Skin of body (tissue), 2 donors: ENCODE measurements around the gene MSANTD1. TPM values are rescaled to one million over a fixed set of nuclear protein-coding genes. Genes with fewer than 3 reads are reported as not detected.

Experiments used
- DNase-seq: peaks from one replicate; lab custom pipeline; 2025; lab: John Stamatoyannopoulos, UW
- total RNA-seq: library from RNA; depleted of rRNA; stranded (reverse); fragments of >200 nt; gene quantifications from one replicate; pipeline ENCODE4 v1.2.3, GENCODE V29; 2014

The MSANTD1 gene
- total RNA-seq, 1 donor from 2014 or later = 0.39 TPM

GRCh38 chr4:3215733-3216132 is 33.2 kb upstream of the MSANTD1 start:
- DNase-seq = no peak

DNA sequence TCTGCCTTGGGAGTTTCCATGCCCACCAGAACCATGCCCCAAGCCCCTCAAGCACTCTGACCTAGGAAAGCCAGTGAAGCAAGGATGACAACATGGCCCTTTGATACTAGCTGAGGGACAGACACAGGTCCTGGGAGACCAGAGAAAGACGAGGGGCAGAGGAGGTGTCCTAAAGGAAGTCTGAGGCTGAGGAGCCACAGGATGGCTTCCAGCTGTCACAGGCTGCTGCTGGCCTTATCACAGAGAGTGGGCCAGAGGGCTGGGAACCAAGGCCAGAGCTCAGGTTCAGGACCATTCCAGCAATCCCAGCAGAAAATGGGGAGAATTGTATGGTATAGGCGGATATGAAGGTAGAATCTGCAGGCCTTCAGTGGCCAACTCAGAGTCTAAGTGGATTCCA is 31.7 kb upstream of the MSANTD1 start:
- no peak for DNase-seq

GRCh38 chr4:3217771-3218170 is 31.2 kb upstream of the MSANTD1 start:
- DNase-seq = no peak

DNA sequence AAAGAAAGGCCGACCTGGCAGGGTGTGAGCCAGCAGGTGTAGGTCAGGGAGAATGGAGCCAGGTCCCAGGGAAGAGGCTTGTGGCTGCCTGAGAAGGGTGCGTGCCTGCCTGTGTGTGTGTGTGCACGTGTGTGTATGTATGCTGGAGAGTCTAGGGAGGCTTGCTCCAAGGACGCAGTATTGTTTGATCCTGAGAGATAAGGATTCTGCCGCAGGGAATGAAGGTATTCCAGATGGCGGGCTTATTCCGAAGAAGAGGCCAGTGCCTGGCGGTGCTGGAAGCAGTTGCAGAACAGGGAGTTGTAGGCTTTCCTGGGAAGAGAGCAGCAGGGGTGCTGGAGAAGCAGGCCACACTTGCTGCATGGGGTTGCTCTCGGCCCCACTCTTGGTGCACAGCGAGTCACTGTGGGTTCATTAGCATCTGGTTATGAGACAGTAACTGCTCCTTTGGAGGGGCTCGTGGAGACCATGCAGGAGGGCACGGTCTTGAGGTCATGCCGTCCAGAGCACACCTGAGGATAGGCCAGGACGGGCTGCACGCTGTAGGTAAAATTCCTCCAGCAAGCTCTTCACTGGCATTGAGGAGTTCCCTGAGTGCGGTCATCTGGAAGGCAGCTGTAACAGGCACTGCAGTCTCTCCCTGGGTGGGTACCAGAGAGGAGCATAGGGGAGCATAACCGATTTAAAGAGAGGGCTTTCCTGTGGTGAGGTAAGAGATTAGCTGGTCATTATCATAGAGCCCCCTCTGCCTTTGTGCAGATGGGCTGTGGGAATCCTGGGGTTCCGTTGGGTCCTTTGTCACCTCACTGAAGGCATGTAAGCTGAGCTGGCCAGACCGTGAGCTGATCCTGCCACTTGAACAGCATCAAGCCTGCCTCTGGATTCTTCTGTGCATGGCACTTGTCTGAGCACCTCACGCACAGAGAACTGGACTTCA is 29.9 kb upstream of the MSANTD1 start:
- DNase-seq = no peak

DNA sequence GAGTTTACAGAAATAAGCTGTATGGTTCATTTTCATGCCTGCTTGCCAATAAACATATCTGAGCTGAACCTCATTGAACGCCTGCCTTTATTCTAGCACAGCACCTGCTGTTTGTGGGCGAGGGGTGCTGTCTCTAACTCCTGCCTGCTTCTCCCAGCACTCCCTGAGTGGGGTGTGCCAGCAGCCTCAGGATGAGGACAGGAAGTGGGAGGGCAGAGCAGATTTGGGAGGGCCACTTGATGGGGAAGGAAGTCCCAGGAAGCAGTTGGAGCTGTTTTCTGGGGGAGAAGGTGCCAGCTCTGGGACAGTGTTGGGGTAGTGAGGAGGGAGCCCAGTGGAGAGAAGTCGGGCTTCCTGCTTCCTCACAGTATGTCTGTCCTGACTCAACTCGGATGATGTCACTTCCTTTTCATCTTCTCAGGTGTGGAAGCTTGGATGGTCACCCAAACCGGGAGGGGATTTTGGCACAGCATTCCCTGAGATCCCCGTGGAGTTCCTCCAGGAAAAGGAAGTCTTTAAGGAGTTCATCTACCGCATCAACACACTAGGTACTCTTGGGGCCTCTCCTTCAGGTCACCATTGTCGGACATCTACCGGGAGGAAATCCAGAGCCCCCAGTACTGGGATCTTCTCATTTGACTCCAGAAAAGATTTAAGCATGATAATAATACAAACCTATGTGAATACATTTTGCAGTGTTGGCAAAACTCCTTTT is 29.0 kb upstream of the MSANTD1 start:
- DNase-seq = no peak

- DNase-seq = no peak
Measured at GRCh38 chr4:3220476-3221183, 28.3 kb upstream of the MSANTD1 start.

GRCh38 chr4:3221184-3221494 is 27.8 kb upstream of the MSANTD1 start:
- no peak for DNase-seq

DNA sequence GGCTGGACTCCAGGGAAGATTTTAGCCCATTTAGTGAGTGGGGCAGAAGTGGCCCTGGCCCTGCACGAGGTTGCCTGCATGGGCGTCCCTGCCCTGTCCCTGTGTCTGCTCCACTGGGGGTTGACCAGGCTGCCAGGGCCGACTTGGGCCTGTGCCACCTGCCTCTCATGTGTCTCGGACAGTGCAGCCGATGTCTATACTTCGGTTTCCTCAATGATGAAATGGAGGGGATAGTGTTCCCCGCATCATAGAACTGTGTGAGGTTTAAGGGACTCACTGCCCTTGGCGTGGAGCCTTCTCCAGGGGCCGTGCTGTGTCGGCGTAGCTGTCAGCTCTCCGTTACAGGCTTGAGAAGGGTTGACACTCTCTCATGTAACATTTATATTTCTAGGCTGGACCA is 27.0 kb upstream of the MSANTD1 start:
- no peak for DNase-seq

GRCh38 chr4:3223346-3223745 is 25.6 kb upstream of the MSANTD1 start:
- no peak for DNase-seq

GRCh38 chr4:3223956-3224748 is 24.8 kb upstream of the MSANTD1 start:
- no peak for DNase-seq

DNA sequence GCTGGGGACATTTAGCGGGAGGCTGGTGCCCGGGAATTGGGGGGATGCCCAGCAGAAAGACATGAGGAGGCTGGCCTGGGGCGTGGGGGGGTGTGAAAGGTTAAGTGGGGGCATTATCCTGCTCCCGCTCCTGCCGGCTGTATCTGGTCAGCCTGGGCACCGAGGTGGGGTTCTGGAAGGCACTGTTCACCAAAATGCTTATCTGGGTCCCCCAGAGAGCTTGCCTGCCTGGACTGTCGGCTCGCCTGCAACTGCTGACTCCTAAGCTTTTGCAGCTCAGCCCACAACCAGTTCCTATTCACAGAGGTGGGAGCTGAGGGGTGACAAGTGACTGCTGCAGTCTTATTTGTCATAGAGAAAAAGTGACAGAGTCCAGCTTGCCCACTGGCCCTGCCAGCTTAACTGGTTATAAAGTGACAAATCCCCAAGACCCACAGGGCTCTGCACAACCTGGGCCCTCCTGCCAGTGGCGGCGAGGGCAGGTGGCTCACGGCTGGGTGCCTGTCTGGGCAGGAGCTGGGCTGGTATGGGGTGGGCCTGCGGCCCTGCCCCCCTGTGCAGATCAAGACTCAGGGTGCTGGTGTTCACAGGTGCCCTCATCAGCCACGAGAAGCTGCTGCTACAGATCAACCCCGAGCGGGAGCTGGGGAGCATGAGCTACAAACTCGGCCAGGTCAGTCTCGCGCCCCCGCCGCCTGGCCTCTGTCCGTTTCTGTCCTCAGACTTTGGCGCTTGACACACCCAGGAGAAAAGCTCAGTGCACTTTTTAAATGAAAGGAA is 23.7 kb upstream of the MSANTD1 start:
- DNase-seq = no peak

DNA sequence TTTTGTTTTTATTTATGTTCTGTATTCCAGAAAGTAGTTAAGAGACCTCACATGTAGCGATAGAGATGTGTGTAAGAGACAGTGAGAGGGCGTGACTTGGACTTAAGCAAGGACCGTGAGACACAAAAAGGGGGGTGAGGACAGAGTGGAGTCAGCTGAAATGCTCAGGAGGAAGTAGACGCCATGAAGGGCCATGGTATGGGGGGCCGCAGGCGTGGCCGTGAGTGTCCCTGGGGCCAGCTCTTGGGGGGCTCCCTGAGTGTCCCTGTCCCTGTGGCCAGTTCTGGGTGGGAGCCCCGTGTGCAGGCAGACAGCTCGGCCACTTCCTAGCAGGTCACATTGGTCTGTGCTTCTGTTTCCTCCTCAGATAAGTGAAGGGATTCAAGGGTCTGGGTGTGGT is 23.0 kb upstream of the MSANTD1 start:
- DNase-seq = no peak

- DNase-seq = no peak
Measured at GRCh38 chr4:3226467-3226866, 22.5 kb upstream of the MSANTD1 start.

DNA sequence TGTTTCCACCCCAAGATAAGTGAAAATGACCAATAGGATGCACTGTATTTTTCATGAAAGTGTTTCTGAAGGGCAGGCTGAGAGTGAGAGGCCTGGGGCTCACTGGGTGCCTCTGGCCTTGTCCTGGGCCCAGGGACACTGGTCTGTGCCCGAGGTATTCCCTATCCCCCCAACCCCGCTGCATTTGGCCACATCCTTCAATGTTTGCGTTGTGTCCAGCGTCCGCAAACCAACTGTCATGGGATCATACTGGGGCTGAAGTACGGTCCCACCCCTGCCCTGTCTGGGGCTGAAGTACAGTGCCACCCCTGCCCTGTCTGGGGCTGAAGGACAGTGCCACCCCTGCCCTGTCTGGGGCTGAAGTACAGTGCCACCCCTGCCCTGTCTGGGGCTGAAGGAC is 22.0 kb upstream of the MSANTD1 start:
- no peak for DNase-seq

- no peak for DNase-seq
Measured at GRCh38 chr4:3227878-3228675, 20.9 kb upstream of the MSANTD1 start.

- no peak for DNase-seq
Measured at GRCh38 chr4:3228881-3229280, 20.1 kb upstream of the MSANTD1 start.

DNA sequence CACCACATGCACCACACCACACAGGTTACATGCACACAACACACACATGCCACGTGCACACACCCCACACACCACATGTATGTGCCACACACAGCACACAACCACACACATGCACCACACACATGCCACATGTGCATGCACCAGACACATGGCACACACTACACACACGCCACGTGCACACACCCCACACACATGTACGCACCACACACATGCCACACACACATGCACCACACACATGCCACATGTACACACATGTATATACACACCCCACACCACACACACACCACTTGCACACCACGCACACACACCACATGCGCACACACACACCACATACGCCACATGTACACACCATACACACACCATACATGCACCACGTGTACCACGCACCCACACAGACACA is 19.6 kb upstream of the MSANTD1 start:
- no peak for DNase-seq

DNA sequence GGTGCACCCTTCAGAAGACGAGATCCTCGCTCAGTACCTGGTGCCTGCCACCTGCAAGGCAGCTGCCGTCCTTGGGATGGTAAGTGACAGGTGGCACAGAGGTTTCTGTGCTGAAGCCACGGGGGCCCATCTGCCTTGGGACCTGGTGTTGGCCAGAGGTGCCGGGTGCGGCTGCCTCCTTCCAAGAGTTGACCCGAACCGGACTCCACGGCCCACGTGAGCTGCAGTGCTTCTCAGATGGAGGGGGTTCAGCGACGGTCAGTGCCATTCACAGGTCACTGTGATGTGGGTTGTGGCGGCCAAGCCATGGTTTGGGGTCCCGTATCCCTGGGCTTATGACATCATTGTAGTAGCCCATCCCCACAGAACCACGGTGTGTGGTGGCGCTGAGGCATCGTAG is 19.0 kb upstream of the MSANTD1 start:
- DNase-seq = no peak

GRCh38 chr4:3231471-3231870 is 17.5 kb upstream of the MSANTD1 start:
- no peak for DNase-seq

- DNase-seq = no peak
Measured at GRCh38 chr4:3232001-3232400, 17.0 kb upstream of the MSANTD1 start.
